DND-41 (cell line): ENCODE measurements around the gene MEOX1.

Source experiments
- ATAC-seq: fragments of 200-7000 bp; cut with Tn5 transposase; 3 replicates; pipeline ENCODE4 v1.9.1; 2021; ENCODE audit warnings: low read depth; ENCODE audit not compliant: insufficient read depth
- DNase-seq: peaks from one replicate; pipeline ENCODE4 v3.0.0-alpha.2; 2020
- H2AFZ ChIP-seq: 2 replicates; pipeline ENCODE4 v1.6.0; 2012; ENCODE audit warnings: low read depth, low read length
- H3K27ac ChIP-seq: 2 replicates; pipeline ENCODE4 v1.5.1; 2012; ENCODE audit warnings: low read length, inconsistent platforms
- H3K27me3 ChIP-seq: fragments of 200-600 bp; sonication (generic); 2 replicates; pipeline ENCODE4 v1.6.0; 2012; ENCODE audit warnings: low read length, mild to moderate bottlenecking, inconsistent platforms; ENCODE audit not compliant: insufficient read depth, poor library complexity
- H3K36me3 ChIP-seq: 2 replicates; pipeline ENCODE4 v1.5.1; 2012; ENCODE audit warnings: low read length, inconsistent platforms; ENCODE audit not compliant: insufficient read depth
- H3K4me1 ChIP-seq: 2 replicates; pipeline ENCODE4 v1.5.1; 2012; ENCODE audit warnings: mild to moderate bottlenecking, low read length; ENCODE audit not compliant: insufficient read depth
- H3K4me2 ChIP-seq: 2 replicates; pipeline ENCODE4 v1.6.0; 2012; ENCODE audit warnings: mild to moderate bottlenecking, moderate library complexity, low read length, inconsistent platforms; ENCODE audit not compliant: insufficient read depth
- H3K4me3 ChIP-seq, 2 experiments: fragments of 200-600 bp in 1 of 2; shearing (Covaris generic) in 1 of 2; 2 replicates each; pipeline ENCODE4 v1.5.1; 2012 to 2016; ENCODE audit warnings: inconsistent platforms in 2 of 2, low read length in 2 of 2, mild to moderate bottlenecking in 2 of 2, low read depth in 1 of 2, moderate library complexity in 1 of 2
- H3K79me2 ChIP-seq: 2 replicates; pipeline ENCODE4 v1.6.0; 2012; ENCODE audit warnings: low read length, inconsistent platforms; ENCODE audit not compliant: insufficient read depth
- H3K9ac ChIP-seq: 2 replicates; pipeline ENCODE4 v1.6.0; 2012; ENCODE audit warnings: low read depth, mild to moderate bottlenecking, inconsistent platforms, low read length, moderate library complexity
- H3K9me3 ChIP-seq: 2 replicates; pipeline ENCODE4 v1.5.1; 2012; ENCODE audit warnings: low read length, moderate library complexity, mild to moderate bottlenecking, inconsistent platforms; ENCODE audit not compliant: insufficient read depth, severe bottlenecking
- H4K20me1 ChIP-seq: 2 replicates; pipeline ENCODE4 v1.6.0; 2012; ENCODE audit warnings: low read length; ENCODE audit not compliant: insufficient read depth
- EZH2 ChIP-seq: IDR thresholded peaks from 3 replicates; pipeline ENCODE4 v1.6.1; 2012; ENCODE audit warnings: borderline replicate concordance, low read depth, mild to moderate bottlenecking, moderate library complexity, low read length, inconsistent platforms; ENCODE audit not compliant: severe bottlenecking
- TF ChIP-seq, protein P1 (sequence below): IDR thresholded peaks from 2 replicates; pipeline ENCODE4 v1.5.1; 2012; ENCODE audit warnings: borderline replicate concordance, low read length, moderate library complexity, mild to moderate bottlenecking; ENCODE audit not compliant: poor library complexity, severe bottlenecking; ENCODE audit errors: extremely low read depth

The MEOX1 gene

DNA sequence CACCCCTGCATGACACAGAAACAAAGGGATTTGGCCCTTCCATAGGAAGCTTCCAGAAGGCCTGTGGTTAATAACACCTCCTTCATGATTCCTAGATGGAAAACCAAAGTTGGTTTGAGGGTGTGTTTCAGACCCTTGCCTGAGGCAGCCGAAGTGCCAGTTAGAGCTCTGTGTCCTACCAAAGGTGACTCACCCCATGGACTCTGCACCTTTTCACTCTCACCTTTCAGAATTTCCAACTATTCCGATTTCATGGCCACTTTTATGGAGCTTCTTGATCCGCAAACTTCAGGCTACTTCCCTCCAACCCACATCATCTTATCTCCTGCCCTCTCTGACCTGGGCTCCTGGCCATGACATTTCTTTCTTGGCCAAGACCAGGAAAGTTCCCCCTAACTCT is 49.2 kb downstream of the MEOX1 start:
- no peaks in the 10 kb centered on the region for H3K9me3 ChIP-seq
- no peak overlapping the region for H3K27ac ChIP-seq
- H3K4me1 ChIP-seq: no peaks in the 10 kb centered on the region
- H3K4me3 ChIP-seq: no peak overlapping the region
- no peak overlapping the region for H2AFZ ChIP-seq
- no peak overlapping the region for H3K4me2 ChIP-seq
- H3K9ac ChIP-seq: no peak overlapping the region
- H3K27me3 ChIP-seq: peaks cover 10% of the 10 kb centered on the region
- H3K36me3 ChIP-seq: no peaks in the 10 kb centered on the region
- no peak for TF ChIP-seq EZH2
- TF ChIP-seq, protein P1, sequence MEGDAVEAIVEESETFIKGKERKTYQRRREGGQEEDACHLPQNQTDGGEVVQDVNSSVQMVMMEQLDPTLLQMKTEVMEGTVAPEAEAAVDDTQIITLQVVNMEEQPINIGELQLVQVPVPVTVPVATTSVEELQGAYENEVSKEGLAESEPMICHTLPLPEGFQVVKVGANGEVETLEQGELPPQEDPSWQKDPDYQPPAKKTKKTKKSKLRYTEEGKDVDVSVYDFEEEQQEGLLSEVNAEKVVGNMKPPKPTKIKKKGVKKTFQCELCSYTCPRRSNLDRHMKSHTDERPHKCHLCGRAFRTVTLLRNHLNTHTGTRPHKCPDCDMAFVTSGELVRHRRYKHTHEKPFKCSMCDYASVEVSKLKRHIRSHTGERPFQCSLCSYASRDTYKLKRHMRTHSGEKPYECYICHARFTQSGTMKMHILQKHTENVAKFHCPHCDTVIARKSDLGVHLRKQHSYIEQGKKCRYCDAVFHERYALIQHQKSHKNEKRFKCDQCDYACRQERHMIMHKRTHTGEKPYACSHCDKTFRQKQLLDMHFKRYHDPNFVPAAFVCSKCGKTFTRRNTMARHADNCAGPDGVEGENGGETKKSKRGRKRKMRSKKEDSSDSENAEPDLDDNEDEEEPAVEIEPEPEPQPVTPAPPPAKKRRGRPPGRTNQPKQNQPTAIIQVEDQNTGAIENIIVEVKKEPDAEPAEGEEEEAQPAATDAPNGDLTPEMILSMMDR: no peak
- no peaks in the 10 kb centered on the region for H3K79me2 ChIP-seq
- no peak for DNase-seq
- no peaks in the 10 kb centered on the region for H4K20me1 ChIP-seq
- no peak for ATAC-seq

- H3K4me1 ChIP-seq: no peaks in the 10 kb centered on the region
- no peaks in the 10 kb centered on the region for H3K79me2 ChIP-seq
- peaks cover 10% of the 10 kb centered on the region for H3K27me3 ChIP-seq
- no peaks in the 10 kb centered on the region for H4K20me1 ChIP-seq
- no peak overlapping the region for H2AFZ ChIP-seq
- H3K36me3 ChIP-seq: no peaks in the 10 kb centered on the region
- no peak overlapping the region for H3K27ac ChIP-seq
- ATAC-seq (no peak), DNase-seq (no peak)
- no peaks in the 10 kb centered on the region for H3K9me3 ChIP-seq
- TF ChIP-seq, protein P1: no peak
- TF ChIP-seq EZH2: no peak
- H3K9ac ChIP-seq: no peak overlapping the region
- H3K4me3 ChIP-seq: no peak overlapping the region
- no peak overlapping the region for H3K4me2 ChIP-seq
These were observed 50.3 kb downstream of the MEOX1 start for GRCh38 chr17:43611230-43611969.

DNA sequence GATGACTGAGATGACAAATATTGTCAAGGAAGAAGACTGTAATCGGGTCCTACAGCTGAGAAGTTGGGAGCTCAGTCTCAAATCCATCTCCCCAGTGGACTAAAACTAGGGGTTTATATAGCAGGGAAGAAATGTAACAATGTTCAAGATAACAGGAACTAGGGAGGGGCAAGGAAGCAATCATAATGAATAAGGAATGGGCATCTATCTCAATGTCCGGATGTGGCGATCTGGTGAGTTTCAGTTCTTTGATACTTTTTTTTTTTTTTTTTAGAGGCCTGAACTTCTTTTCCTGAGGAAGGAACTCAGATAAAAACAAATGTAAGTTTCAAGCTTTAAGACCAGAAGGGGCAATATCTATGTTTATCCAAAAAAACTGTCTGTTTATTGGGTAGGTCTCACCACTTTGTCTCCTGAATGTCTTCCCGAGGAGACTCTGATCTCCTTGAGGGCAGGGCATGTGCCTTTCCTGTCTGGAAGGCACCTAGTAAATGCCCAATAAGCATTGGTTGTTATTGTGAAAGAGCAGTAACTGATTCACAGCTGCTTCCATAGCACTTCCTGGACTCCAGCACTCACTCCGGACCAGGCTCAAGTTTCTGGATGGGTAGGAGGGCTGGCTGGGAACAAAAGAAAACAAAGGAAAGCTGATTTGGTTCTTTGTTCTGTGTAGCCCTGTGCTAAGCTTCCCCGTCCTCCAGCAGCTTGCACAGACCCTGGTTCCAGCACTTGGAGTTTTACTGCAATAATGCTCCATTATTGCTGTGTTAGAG is 51.9 kb downstream of the MEOX1 start:
- no peaks in the 10 kb centered on the region for H3K36me3 ChIP-seq
- no peak for ATAC-seq
- DNase-seq: no peak
- H3K9me3 ChIP-seq: no peaks in the 10 kb centered on the region
- H3K79me2 ChIP-seq: no peaks in the 10 kb centered on the region
- no peak overlapping the region for H3K27ac ChIP-seq
- TF ChIP-seq, protein P1: no peak
- no peak for TF ChIP-seq EZH2
- no peak overlapping the region for H2AFZ ChIP-seq
- peaks cover 6% of the 10 kb centered on the region for H3K27me3 ChIP-seq
- no peak overlapping the region for H3K4me3 ChIP-seq
- H3K9ac ChIP-seq: no peak overlapping the region
- H3K4me2 ChIP-seq: no peak overlapping the region
- no peaks in the 10 kb centered on the region for H4K20me1 ChIP-seq
- no peaks in the 10 kb centered on the region for H3K4me1 ChIP-seq
